AG04450 (cell line): Measurements from ENCODE around the gene HIC1. TPM values are rescaled to one million over a fixed set of nuclear protein-coding genes. Genes with fewer than 3 reads are reported as not detected.

Experiments
- CTCF ChIA-PET: fragments of 300-600, 350-600 bp; formaldehyde crosslinking; extraction: SDS; loops from one replicate; lab custom pipeline; 2022; ENCODE audit warnings: antibody characterized with exemption, inconsistent platforms; lab: Charles Lee
- POLR2A ChIA-PET: fragments of 350-600 bp; formaldehyde crosslinking; extraction: SDS; loops from one replicate; lab custom pipeline; 2021; ENCODE audit warnings: antibody characterized with exemption, inconsistent platforms; lab: Yijun Ruan, JAX
- DNase-seq: peaks from one replicate; pipeline ENCODE4 v3.0.0-alpha.2; 2011; ENCODE audit warnings: low read depth, low spot score
- H3K27ac ChIP-seq: one replicate; pipeline ENCODE4 v1.5.1; 2012; ENCODE audit warnings: low read depth, low read length, control low read depth
- H3K27me3 ChIP-seq: one replicate; pipeline ENCODE4 v1.6.0; 2012; ENCODE audit warnings: low read length; ENCODE audit not compliant: control insufficient read depth, insufficient read depth
- H3K4me3 ChIP-seq: 2 replicates; pipeline ENCODE4 v1.5.1; 2011; ENCODE audit warnings: mild to moderate bottlenecking, low read depth, low read length, control low read depth
- H3K9me3 ChIP-seq: 2 replicates; pipeline ENCODE4 v1.5.1; 2012; ENCODE audit warnings: low read length; ENCODE audit not compliant: control insufficient read depth, insufficient read depth
- CTCF ChIP-seq: IDR thresholded peaks from 2 replicates; pipeline ENCODE4 v1.5.1; 2011; ENCODE audit warnings: low read depth, low read length, control low read depth, inconsistent platforms
- polyA plus RNA-seq: library from polyadenylated mRNA; depleted of rRNA; stranded (reverse); fragments of >200 nt; gene quantifications from 2 replicates; pipeline ENCODE4 v1.2.3, GENCODE V29; 2011

The HIC1 gene
- polyA plus RNA-seq, 1 experiment: 12.7 TPM

- Histone ChIP-seq H3K9me3 (no peaks in the 10 kb centered on the region), H3K4me3 (no peak overlapping the region), H3K27ac (peak overlapping the region; percentile 21), H3K27me3 (no peaks in the 10 kb centered on the region)
- ChIA-PET CTCF (interaction anchor here (0.6 to 2.3 kb wide), 15 partner anchors 8 to 188 kb away, joined by 3 to 26 read pairs (median 4); no protein-coding TSS in a partner anchor), POLR2A (interaction anchor here (0.9 to 1.2 kb wide), 2 partner anchors 18 to 80 kb away, joined by 3 to 7 read pairs; no protein-coding TSS in a partner anchor)
- TF ChIP-seq CTCF: peak; percentile 92
- no peak for DNase-seq
Measured at GRCh38 chr17:2094891-2095535, 40.1 kb downstream of the HIC1 start.

GRCh38 chr17:2095536-2095910 is 40.6 kb downstream of the HIC1 start:
- Histone ChIP-seq H3K27me3 (no peaks in the 10 kb centered on the region), H3K27ac (peak overlapping the region; percentile 21), H3K4me3 (no peak overlapping the region), H3K9me3 (no peaks in the 10 kb centered on the region)
- TF ChIP-seq CTCF: no peak
- ChIA-PET POLR2A (interaction anchor here (0.9 to 1.2 kb wide), 2 partner anchors 17 to 79 kb away, joined by 3 to 7 read pairs; no protein-coding TSS in a partner anchor), CTCF (interaction anchor here (0.6 to 2.3 kb wide), 12 partner anchors 9 to 188 kb away, joined by 3 to 26 read pairs (median 4); no protein-coding TSS in a partner anchor)
- no peak for DNase-seq

GRCh38 chr17:2101448-2102257 is 46.8 kb downstream of the HIC1 start:
- Histone ChIP-seq H3K27me3 (no peaks in the 10 kb centered on the region), H3K9me3 (no peaks in the 10 kb centered on the region), H3K4me3 (no peak overlapping the region), H3K27ac (no peak overlapping the region)
- DNase-seq: no peak
- no peak for TF ChIP-seq CTCF
- ChIA-PET CTCF (no interaction called here), POLR2A (interaction anchor here (0.7 kb wide), 1 partner anchor 22 kb away, joined by 3 read pairs; no protein-coding TSS in a partner anchor)

- no peak for TF ChIP-seq CTCF
- no peak for DNase-seq
- ChIA-PET CTCF (interaction anchor here (0.6 to 1.1 kb wide), 3 partner anchors 9 to 19 kb away, joined by 3 read pairs; no protein-coding TSS in a partner anchor), POLR2A (interaction anchor here (0.6 to 1.3 kb wide), 4 partner anchors 8 to 47 kb away, joined by 3 to 4 read pairs (median 3); no protein-coding TSS in a partner anchor)
- Histone ChIP-seq H3K27me3 (no peaks in the 10 kb centered on the region), H3K9me3 (no peaks in the 10 kb centered on the region), H3K4me3 (no peak overlapping the region), H3K27ac (no peak overlapping the region)
Measured at GRCh38 chr17:2102931-2103809, 48.3 kb downstream of the HIC1 start.
